GM18907 (cell line): ENCODE measurements around the gene SPC24.
"Not testable (repeated sequence)": the region's sequence is repeated elsewhere in the genome, so short reads cannot be mapped to it uniquely, and the experiment has no call there.

Experiments used
- ATAC-seq: cut with Tn5 transposase; IDR thresholded peaks from one replicate; pipeline ENCODE4 v1.9.1; 2021; ENCODE audit warnings: mild to moderate bottlenecking, moderate library complexity; ENCODE audit not compliant: unreplicated experiment

Gene SPC24

GRCh38 chr19:11166281-11167142 is 10.9 kb upstream of the SPC24 start:
- ATAC-seq: no peak

GRCh38 chr19:11165486-11166030 is 10.0 kb upstream of the SPC24 start:
- ATAC-seq: no peak

- ATAC-seq: no peak
Measured at GRCh38 chr19:11164879-11165406, 9.4 kb upstream of the SPC24 start.

GRCh38 chr19:11164296-11164695 is 8.7 kb upstream of the SPC24 start:
- no peak for ATAC-seq

GRCh38 chr19:11160440-11160768 is 4.8 kb upstream of the SPC24 start:
- ATAC-seq: not testable (repeated sequence)

GRCh38 chr19:11159598-11160439 is 4.2 kb upstream of the SPC24 start:
- no peak for ATAC-seq

- ATAC-seq: no peak
Measured at GRCh38 chr19:11154683-11155047, 917 bp downstream of the SPC24 start.

- ATAC-seq: no peak
Measured at GRCh38 chr19:11152318-11153062, 3.1 kb downstream of the SPC24 start.

GRCh38 chr19:11151181-11151580 is 4.4 kb downstream of the SPC24 start:
- ATAC-seq: no peak

GRCh38 chr19:11148001-11148400 is 7.6 kb downstream of the SPC24 start:
- no peak for ATAC-seq

- no peak for ATAC-seq
Measured at GRCh38 chr19:11145536-11145924, 10.1 kb downstream of the SPC24 start.

- ATAC-seq: no peak
Measured at GRCh38 chr19:11142528-11143171, 12.9 kb downstream of the SPC24 start.

GRCh38 chr19:11141937-11142527 is 13.6 kb downstream of the SPC24 start:
- no peak for ATAC-seq

GRCh38 chr19:11140896-11141295 is 14.7 kb downstream of the SPC24 start:
- ATAC-seq: no peak

GRCh38 chr19:11140023-11140538 is 15.5 kb downstream of the SPC24 start:
- ATAC-seq: not testable (repeated sequence)

GRCh38 chr19:11138601-11139300 is 16.8 kb downstream of the SPC24 start:
- ATAC-seq: no peak

GRCh38 chr19:11137542-11138384 is 17.8 kb downstream of the SPC24 start:
- no peak for ATAC-seq

GRCh38 chr19:11136400-11137101 is 19.0 kb downstream of the SPC24 start:
- ATAC-seq: no peak
